Naive B cell (primary cell): Measurements from ENCODE around the gene RAB31. TPM values are rescaled to one million over a fixed set of nuclear protein-coding genes. Genes with fewer than 3 reads are reported as not detected.
A peak's percentile ranks its signal among the peaks of the same experiment; 100 is the strongest.
"Not testable (repeated sequence)": the region's sequence is repeated elsewhere in the genome, so short reads cannot be mapped to it uniquely, and the experiment has no call there.

Experiments used
- ATAC-seq, 2 donors: fragments of 150-1000 bp; cut with Tn5 transposase; 2 replicates each; pipeline ENCODE4 v1.10.0; 2021; ENCODE audit warnings: low read depth in 2 of 2, mild to moderate bottlenecking in 2 of 2, moderate library complexity in 2 of 2
- DNase-seq: peaks from one replicate; pipeline ENCODE4 v3.0.0; 2022
- H3K27ac Mint-ChIP-seq, 6 donors: one replicate each; pipeline ENCODE4 v1.8.0; 2020 to 2022; ENCODE audit warnings: mild to moderate bottlenecking in 6 of 6, mixed read lengths in 6 of 6, moderate library complexity in 5 of 6, inconsistent platforms in 2 of 6
- H3K27me3 Mint-ChIP-seq, 3 donors: one replicate each; pipeline ENCODE4 v1.8.0; 2021 to 2022; ENCODE audit warnings: mixed read lengths in 3 of 3, mild to moderate bottlenecking in 1 of 3
- H3K36me3 Mint-ChIP-seq, 2 donors: one replicate each; pipeline ENCODE4 v1.8.0; 2020 to 2022; ENCODE audit warnings: mixed read lengths in 2 of 2, inconsistent platforms in 1 of 2, mild to moderate bottlenecking in 1 of 2
- H3K4me1 Mint-ChIP-seq, 3 donors: one replicate each; pipeline ENCODE4 v1.8.0; 2020 to 2022; ENCODE audit warnings: mixed read lengths in 3 of 3, inconsistent platforms in 1 of 3, mild to moderate bottlenecking in 1 of 3, moderate library complexity in 1 of 3
- H3K4me3 Mint-ChIP-seq, 8 donors: one replicate each; pipeline ENCODE4 v1.8.0; 2020 to 2022; ENCODE audit warnings: mild to moderate bottlenecking in 8 of 8, mixed read lengths in 8 of 8, moderate library complexity in 8 of 8, inconsistent platforms in 2 of 8
- H3K9me3 Mint-ChIP-seq, 7 donors: one replicate each; pipeline ENCODE4 v1.8.0; 2020 to 2022; ENCODE audit warnings: mixed read lengths in 7 of 7, mild to moderate bottlenecking in 5 of 7, inconsistent platforms in 2 of 7, moderate library complexity in 1 of 7
- polyA plus RNA-seq, 6 donors: library from polyadenylated mRNA; unstranded; fragments of 300-500 nt; fragmentation: Illumina TruSeq; gene quantifications; one replicate each; pipeline ENCODE4 v1.2.3, GENCODE V29; 2021; ENCODE audit warnings: low read depth in 6 of 6

The RAB31 gene
- polyA plus RNA-seq, 6 donors from 2014 or later: 20.7 to 66.5 (median 38.6) TPM

DNA sequence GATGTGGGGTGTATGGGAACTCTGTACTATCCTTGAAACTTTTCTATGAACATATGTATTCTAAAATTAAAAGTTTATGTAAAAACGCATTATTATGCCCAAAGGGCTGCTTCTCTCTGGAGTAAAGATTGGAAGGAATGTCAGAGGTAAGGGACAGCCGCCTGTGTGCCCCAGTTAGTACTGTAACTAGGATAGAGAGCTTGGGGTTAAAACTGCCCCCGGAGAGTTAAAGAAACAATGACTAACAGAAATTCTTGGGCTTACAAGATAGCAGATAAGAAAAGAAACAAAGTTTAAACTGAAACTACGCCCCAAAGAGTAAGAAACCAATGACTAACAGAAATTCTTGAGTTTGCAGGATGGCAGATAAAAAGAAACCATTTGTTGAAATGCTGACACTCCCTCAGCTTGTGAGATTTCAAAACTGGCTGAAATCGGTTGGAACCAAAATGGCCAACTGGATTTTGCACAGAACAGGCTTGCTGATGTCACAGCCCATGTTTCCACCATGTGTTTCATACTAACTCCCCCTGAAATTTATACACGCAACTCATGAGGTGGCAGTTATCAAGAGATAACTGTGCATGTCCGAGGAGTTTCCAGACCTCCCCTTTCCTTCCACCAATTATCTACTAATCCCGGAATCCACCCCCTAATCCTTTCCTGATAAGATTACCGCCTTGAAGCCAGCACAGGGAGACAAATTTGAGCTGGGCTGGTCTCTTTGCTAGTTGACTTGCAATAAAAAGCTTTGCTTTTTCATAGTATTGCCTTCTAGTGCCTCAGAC lies 169.0 kb downstream of the RAB31 start:
- Mint-ChIP-seq H3K27me3 (peaks cover 7 to 12% (median 9%) of the 10 kb centered on the region in 3 donors), H3K9me3 (no peaks in the 10 kb centered on the region), H3K4me1 (no peaks in the 10 kb centered on the region), H3K4me3 (no peak overlapping the region), H3K27ac (no peak overlapping the region), H3K36me3 (no peaks in the 10 kb centered on the region)
- no peak for ATAC-seq
- DNase-seq: no peak

GRCh38 chr18:9877655-9878014 lies 169.5 kb downstream of the RAB31 start:
- Mint-ChIP-seq H3K9me3 (no peaks in the 10 kb centered on the region), H3K27ac (no peak overlapping the region), H3K4me3 (no peak overlapping the region), H3K4me1 (no peaks in the 10 kb centered on the region), H3K36me3 (no peaks in the 10 kb centered on the region), H3K27me3 (peaks cover 7 to 12% (median 9%) of the 10 kb centered on the region in 3 donors)
- ATAC-seq: no peak
- no peak for DNase-seq

DNA sequence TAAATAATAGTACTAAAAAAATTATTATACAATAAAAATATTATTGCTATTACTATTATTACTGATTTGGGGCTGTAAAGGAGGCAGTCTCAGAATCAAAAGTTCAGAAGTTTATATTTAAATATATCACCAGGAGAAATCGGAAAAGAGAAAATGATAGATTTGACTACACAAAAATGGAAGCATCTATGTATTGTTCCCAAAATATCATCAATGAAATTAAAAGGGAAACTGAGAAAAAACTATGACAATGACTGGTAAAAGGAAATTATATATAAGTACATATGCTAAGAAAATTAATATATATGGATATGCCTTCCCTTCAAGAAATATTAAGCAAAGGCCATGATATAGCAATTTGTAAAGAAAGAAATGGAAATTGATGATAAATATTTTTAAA lies 170.0 kb downstream of the RAB31 start:
- Mint-ChIP-seq H3K4me1 (no peaks in the 10 kb centered on the region), H3K9me3 (no peaks in the 10 kb centered on the region), H3K27ac (no peak overlapping the region), H3K27me3 (peaks cover 7 to 12% (median 9%) of the 10 kb centered on the region in 3 donors), H3K4me3 (no peak overlapping the region), H3K36me3 (no peaks in the 10 kb centered on the region)
- ATAC-seq: no peak
- no peak for DNase-seq

- ATAC-seq (no peak), DNase-seq (no peak)
- peaks cover 7 to 12% (median 9%) of the 10 kb centered on the region in 3 donors for H3K27me3 Mint-ChIP-seq
- no peak overlapping the region for H3K4me3 Mint-ChIP-seq
- no peaks in the 10 kb centered on the region for H3K4me1 Mint-ChIP-seq
- H3K9me3 Mint-ChIP-seq: no peaks in the 10 kb centered on the region
- H3K27ac Mint-ChIP-seq: no peak overlapping the region
- no peaks in the 10 kb centered on the region for H3K36me3 Mint-ChIP-seq
These were observed 170.7 kb downstream of the RAB31 start for GRCh38 chr18:9878783-9879242.

- peaks cover 0 to 3% (median 0%) of the 10 kb centered on the region in 7 donors for H3K9me3 Mint-ChIP-seq
- H3K27me3 Mint-ChIP-seq: peaks cover 0 to 4% (median 0%) of the 10 kb centered on the region in 3 donors
- DNase-seq: no peak
- no peaks in the 10 kb centered on the region for H3K4me1 Mint-ChIP-seq
- ATAC-seq: no peak
- no peak overlapping the region for H3K4me3 Mint-ChIP-seq
- peak overlapping the region in 1 of 6 donors; percentile 73 for H3K27ac Mint-ChIP-seq
- H3K36me3 Mint-ChIP-seq: no peaks in the 10 kb centered on the region
These were observed 176.0 kb downstream of the RAB31 start for GRCh38 chr18:9884090-9884489.

DNA sequence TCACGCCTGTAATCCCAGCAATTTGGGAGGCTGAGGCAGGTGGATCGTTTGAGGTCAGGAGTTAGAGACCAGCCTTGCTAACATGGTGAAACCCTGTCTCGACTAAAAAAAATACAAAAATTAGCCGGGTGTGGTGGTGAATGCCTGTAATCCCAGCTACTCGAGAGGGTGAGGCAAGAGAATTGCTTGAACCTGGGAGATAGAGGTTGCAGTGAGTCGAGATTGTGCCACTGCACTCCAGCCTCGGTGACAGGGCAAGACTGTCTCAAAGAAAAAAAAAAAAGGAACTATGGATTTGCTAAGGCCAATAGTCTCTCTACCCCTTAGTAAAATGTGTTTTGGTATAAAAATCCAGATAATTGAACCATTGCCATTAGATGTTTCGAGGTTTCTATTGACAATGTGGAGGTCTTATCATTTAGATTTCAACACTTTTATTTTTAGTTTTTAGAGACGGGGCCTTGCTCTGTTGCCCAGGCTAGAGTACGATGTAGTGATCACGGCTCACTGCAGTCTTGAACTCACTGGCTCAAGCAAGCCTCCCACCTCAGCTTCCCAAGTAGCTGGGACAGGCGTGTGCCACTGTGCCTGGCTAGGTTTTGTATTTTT lies 176.5 kb downstream of the RAB31 start:
- no peak for ATAC-seq
- Mint-ChIP-seq H3K27ac (no peak overlapping the region), H3K27me3 (peaks cover 0 to 3% (median 0%) of the 10 kb centered on the region in 3 donors)

DNA sequence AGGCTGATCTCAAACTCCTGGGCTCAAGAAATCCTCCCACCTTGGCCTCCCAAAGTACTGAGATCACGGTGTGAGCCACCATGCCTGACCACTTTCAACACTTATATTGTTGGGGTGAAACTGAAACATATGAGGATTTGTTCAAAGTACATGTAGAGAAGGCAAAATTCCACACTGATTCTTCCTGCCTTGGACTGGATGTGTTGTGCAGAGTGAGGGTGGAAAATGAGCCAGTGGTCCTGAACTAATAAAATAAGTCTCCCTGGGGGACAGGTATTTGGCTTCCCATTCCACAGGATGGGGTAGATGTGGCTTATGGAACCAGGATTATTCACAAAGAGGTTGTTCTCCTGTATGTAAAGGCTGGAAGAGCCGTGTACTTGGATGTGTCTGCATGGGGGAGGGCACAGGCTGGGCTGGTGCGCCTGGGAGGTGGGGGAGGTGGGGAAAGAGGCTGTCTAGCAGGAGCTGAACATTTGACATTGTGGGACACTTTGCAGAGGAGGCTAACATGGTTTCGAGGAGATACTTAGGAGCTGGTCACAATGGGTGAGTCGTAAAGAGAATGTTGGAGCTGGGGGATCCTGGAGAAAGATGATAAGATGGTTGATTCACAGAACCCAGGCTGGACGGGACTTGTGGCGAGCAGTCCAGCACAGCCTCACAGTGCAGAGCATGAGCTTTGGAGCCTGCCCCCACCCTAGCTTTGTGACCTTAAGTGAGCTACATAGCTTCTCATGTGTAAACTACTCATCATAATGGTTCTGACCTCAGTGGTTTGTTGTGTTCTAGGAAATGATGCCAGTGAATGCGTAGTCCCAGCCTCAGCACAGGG lies 177.3 kb downstream of the RAB31 start, which contains the start of gene TXNDC2:
Gene TXNDC2 (plus strand): TSS at position 804 of the 835 bp plus-strand sequence. CDS start 708 bp downstream, outside the sequence.
- no peaks in the 10 kb centered on the region for H3K4me1 Mint-ChIP-seq
- H3K36me3 Mint-ChIP-seq: no peaks in the 10 kb centered on the region
- peak within 1 kb of the TSS in 1 of 6 donors; percentile 46 for H3K27ac Mint-ChIP-seq
- H3K9me3 Mint-ChIP-seq: peaks cover 0 to 3% (median 0%) of the 10 kb centered on the region in 7 donors
- ATAC-seq: no peak
- H3K27me3 Mint-ChIP-seq: peaks cover 0 to 3% (median 0%) of the 10 kb centered on the region in 3 donors
- H3K4me3 Mint-ChIP-seq: no peak within 1 kb of the TSS
- DNase-seq: no peak

More for the DNA sequence above, 176.5 kb downstream of the RAB31 start:
- no peaks in the 10 kb centered on the region for H3K4me1 Mint-ChIP-seq
- DNase-seq: no peak
- H3K4me3 Mint-ChIP-seq: no peak overlapping the region
- H3K9me3 Mint-ChIP-seq: peaks cover 0 to 3% (median 0%) of the 10 kb centered on the region in 7 donors
- no peaks in the 10 kb centered on the region for H3K36me3 Mint-ChIP-seq

- H3K4me1 Mint-ChIP-seq: no peaks in the 10 kb centered on the region
- H3K27me3 Mint-ChIP-seq: peaks cover 0 to 3% (median 0%) of the 10 kb centered on the region in 3 donors
- H3K27ac Mint-ChIP-seq: no peak overlapping the region
- DNase-seq (no peak), ATAC-seq (no peak)
- peaks cover 0 to 3% (median 0%) of the 10 kb centered on the region in 7 donors for H3K9me3 Mint-ChIP-seq
- H3K36me3 Mint-ChIP-seq: no peaks in the 10 kb centered on the region
- H3K4me3 Mint-ChIP-seq: no peak overlapping the region
These were observed 177.9 kb downstream of the RAB31 start for GRCh38 chr18:9886005-9886348.

DNA sequence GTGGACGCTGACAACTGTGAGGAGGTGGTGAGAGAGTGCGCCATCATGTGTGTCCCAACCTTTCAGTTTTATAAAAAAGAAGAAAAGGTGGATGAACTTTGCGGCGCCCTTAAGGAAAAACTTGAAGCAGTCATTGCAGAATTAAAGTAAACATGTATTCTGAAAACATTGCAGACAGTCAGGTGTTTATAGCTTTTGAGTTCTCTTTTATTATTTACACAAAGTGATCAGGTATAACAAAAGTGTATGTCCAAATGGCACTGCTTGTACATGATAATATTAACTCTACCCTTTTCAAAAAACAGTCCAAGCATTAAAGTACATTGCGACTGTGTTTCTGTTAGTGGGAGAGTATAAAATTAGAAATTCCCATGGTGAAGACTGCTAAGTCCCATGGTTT lies 179.9 kb downstream of the RAB31 start:
- H3K4me3 Mint-ChIP-seq: no peak overlapping the region
- DNase-seq: no peak
- H3K4me1 Mint-ChIP-seq: no peaks in the 10 kb centered on the region
- peaks cover 0 to 3% (median 0%) of the 10 kb centered on the region in 3 donors for H3K27me3 Mint-ChIP-seq
- no peak for ATAC-seq
- H3K36me3 Mint-ChIP-seq: no peaks in the 10 kb centered on the region
- no peak overlapping the region for H3K27ac Mint-ChIP-seq
- peaks cover 0 to 3% (median 0%) of the 10 kb centered on the region in 7 donors for H3K9me3 Mint-ChIP-seq

DNA sequence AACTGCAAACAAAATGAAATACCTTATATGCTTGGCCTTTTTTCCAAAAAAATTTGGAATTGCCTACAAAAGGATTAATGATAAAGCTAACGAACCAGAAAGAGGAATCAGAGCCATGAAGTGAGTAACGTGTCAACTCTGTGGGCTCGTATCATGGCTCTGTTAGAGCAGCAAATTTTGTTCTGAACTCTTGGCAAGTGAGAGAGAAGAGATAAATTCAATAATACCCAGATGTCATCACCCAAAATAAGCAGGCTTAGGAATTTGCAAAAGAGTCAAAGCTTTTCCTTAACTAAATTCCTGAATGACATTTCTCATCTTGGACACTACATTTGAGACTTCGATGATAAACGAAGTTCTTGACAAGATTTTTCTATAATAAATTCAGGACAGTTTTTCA lies 182.1 kb downstream of the RAB31 start:
- Mint-ChIP-seq H3K27me3 (peaks cover 0 to 2% (median 0%) of the 10 kb centered on the region in 3 donors), H3K4me3 (no peak overlapping the region), H3K36me3 (no peaks in the 10 kb centered on the region), H3K9me3 (peaks cover 0 to 3% (median 0%) of the 10 kb centered on the region in 7 donors), H3K4me1 (no peaks in the 10 kb centered on the region), H3K27ac (no peak overlapping the region)
- DNase-seq: no peak
- no peak for ATAC-seq

GRCh38 chr18:9890957-9891356 lies 182.9 kb downstream of the RAB31 start:
- no peaks in the 10 kb centered on the region for H3K27me3 Mint-ChIP-seq
- no peak overlapping the region for H3K27ac Mint-ChIP-seq
- H3K4me3 Mint-ChIP-seq: no peak overlapping the region
- H3K4me1 Mint-ChIP-seq: no peaks in the 10 kb centered on the region
- no peak for DNase-seq
- H3K36me3 Mint-ChIP-seq: no peaks in the 10 kb centered on the region
- H3K9me3 Mint-ChIP-seq: peaks cover 0 to 3% (median 0%) of the 10 kb centered on the region in 7 donors
- ATAC-seq: no peak

GRCh38 chr18:9891515-9891914 lies 183.4 kb downstream of the RAB31 start:
- ATAC-seq, H3K4me3 Mint-ChIP-seq, H3K27me3 Mint-ChIP-seq, H3K36me3 Mint-ChIP-seq, H3K27ac Mint-ChIP-seq, H3K9me3 Mint-ChIP-seq, DNase-seq, H3K4me1 Mint-ChIP-seq: not testable (repeated sequence)

GRCh38 chr18:9894454-9895068 lies 186.5 kb downstream of the RAB31 start:
- ATAC-seq (no peak), DNase-seq (no peak)
- peak overlapping the region in 1 of 6 donors; percentile 47 for H3K27ac Mint-ChIP-seq

More at GRCh38 chr18:9894454-9895068, 186.5 kb downstream of the RAB31 start:
- Mint-ChIP-seq H3K36me3 (no peaks in the 10 kb centered on the region), H3K27me3 (peaks cover 0 to 9% (median 4%) of the 10 kb centered on the region in 3 donors), H3K9me3 (no peaks in the 10 kb centered on the region), H3K4me3 (no peak overlapping the region), H3K4me1 (no peaks in the 10 kb centered on the region)
